GM23338 (cell line): Measurements from ENCODE around the gene TCERG1L. TPM values are rescaled to one million over a fixed set of nuclear protein-coding genes. Genes with fewer than 3 reads are reported as not detected.
"Not testable (repeated sequence)": the region's sequence is repeated elsewhere in the genome, so short reads cannot be mapped to it uniquely, and the experiment has no call there.

Source experiments
- ATAC-seq: fragments of 200-7000 bp; cut with Tn5 transposase; 3 replicates; pipeline ENCODE4 v1.9.1; 2020
- DNase-seq: peaks from one replicate; pipeline ENCODE4 v3.0.0-alpha.2; 2015; ENCODE audit warnings: low spot score
- H2AFZ ChIP-seq: fragments of 200-600 bp; sonication (generic); 2 replicates; pipeline ENCODE4 v1.8.0; 2016; ENCODE audit warnings: antibody characterized with exemption, mild to moderate bottlenecking, moderate library complexity
- H3F3A ChIP-seq: fragments of 200-600 bp; sonication (generic); replicated peaks from 2 replicates; pipeline ENCODE4 v1.8.0; 2017; ENCODE audit warnings: antibody characterized with exemption, mixed run types, low read depth
- H3K27ac ChIP-seq: fragments of 200-600 bp; sonication (generic); 2 replicates; pipeline ENCODE4 v1.6.1; 2016; ENCODE audit warnings: low read depth
- H3K27me3 ChIP-seq: fragments of 200-600 bp; sonication (generic); 2 replicates; pipeline ENCODE4 v1.8.0; 2016; ENCODE audit warnings: mild to moderate bottlenecking, mixed run types, moderate library complexity; ENCODE audit not compliant: insufficient read depth
- H3K36me3 ChIP-seq: fragments of 200-600 bp; sonication (generic); 2 replicates; pipeline ENCODE4 v1.8.0; 2016; ENCODE audit warnings: mild to moderate bottlenecking; ENCODE audit not compliant: insufficient read depth
- H3K4me1 ChIP-seq: fragments of 200-600 bp; sonication (generic); 2 replicates; pipeline ENCODE4 v1.8.0; 2016; ENCODE audit warnings: mild to moderate bottlenecking, moderate library complexity; ENCODE audit not compliant: insufficient read depth
- H3K4me2 ChIP-seq: fragments of 200-600 bp; sonication (generic); 2 replicates; pipeline ENCODE4 v1.7.1; 2017; ENCODE audit warnings: mixed run types
- H3K4me3 ChIP-seq: fragments of 200-600 bp; sonication (generic); 2 replicates; pipeline ENCODE4 v1.6.1; 2016; ENCODE audit warnings: mixed run types
- H3K79me2 ChIP-seq: fragments of 200-600 bp; sonication (generic); replicated peaks from 2 replicates; pipeline ENCODE4 v1.8.0; 2017; ENCODE audit warnings: mild to moderate bottlenecking; ENCODE audit not compliant: insufficient read depth
- H3K9me2 ChIP-seq: fragments of 200-600 bp; sonication (generic); 2 replicates; pipeline ENCODE4 v1.8.0; 2017; ENCODE audit not compliant: insufficient read depth
- H4K20me1 ChIP-seq: fragments of 200-600 bp; sonication (generic); replicated peaks from 2 replicates; pipeline ENCODE4 v1.8.0; 2017; ENCODE audit warnings: mild to moderate bottlenecking; ENCODE audit not compliant: insufficient read depth
- H3K27ac Mint-ChIP-seq: 2 replicates; pipeline ENCODE4 v1.8.0; 2020; ENCODE audit warnings: inconsistent platforms, mild to moderate bottlenecking, moderate library complexity, mixed read lengths
- H3K27me3 Mint-ChIP-seq: 3 replicates; pipeline ENCODE4 v1.8.0; 2022; ENCODE audit warnings: low read depth, mild to moderate bottlenecking, moderate library complexity, mixed read lengths, inconsistent platforms; ENCODE audit not compliant: insufficient read depth, poor library complexity
- H3K36me3 Mint-ChIP-seq: 3 replicates; pipeline ENCODE4 v1.8.0; 2021; ENCODE audit warnings: low read depth, mild to moderate bottlenecking, inconsistent platforms, moderate library complexity, mixed read lengths
- H3K4me1 Mint-ChIP-seq: 3 replicates; pipeline ENCODE4 v1.8.0; 2020; ENCODE audit warnings: mild to moderate bottlenecking, inconsistent platforms, mixed read lengths
- H3K4me3 Mint-ChIP-seq: 3 replicates; pipeline ENCODE4 v1.8.0; 2021; ENCODE audit warnings: moderate library complexity, mild to moderate bottlenecking, inconsistent platforms, mixed read lengths
- H3K9me3 Mint-ChIP-seq: 3 replicates; pipeline ENCODE4 v1.8.0; 2020; ENCODE audit warnings: moderate library complexity, mild to moderate bottlenecking, inconsistent platforms, mixed read lengths
- CREB1 ChIP-seq: fragments of 250-450 bp; sonication (Bioruptor Pico); IDR thresholded peaks from 2 replicates; pipeline ENCODE4 v1.5.0; 2020; ENCODE audit warnings: low read depth, mild to moderate bottlenecking, moderate library complexity
- CTCF ChIP-seq, 2 experiments: fragments of 200-600 bp in 1 of 2; sonication (generic) in 1 of 2; conservative IDR thresholded peaks; 2 replicates each; pipeline versions ENCODE4 v1.5.1 to v1.6.1; 2016 to 2017; ENCODE audit warnings: antibody characterized with exemption in 2 of 2, low read depth in 2 of 2, mild to moderate bottlenecking in 2 of 2, moderate library complexity in 1 of 2
- ETS1 ChIP-seq: IDR thresholded peaks from 2 replicates; pipeline ENCODE4 v1.6.1; 2016; ENCODE audit warnings: antibody characterized with exemption
- EZH2 ChIP-seq: fragments of 200-600 bp; sonication (generic); IDR thresholded peaks from one replicate; pipeline ENCODE4 v1.8.0; 2017; ENCODE audit warnings: antibody characterized with exemption, mild to moderate bottlenecking, low read depth; ENCODE audit not compliant: unreplicated experiment
- EZH2phosphoT487 ChIP-seq: fragments of 200-600 bp; sonication (generic); IDR thresholded peaks from one replicate; pipeline ENCODE4 v1.8.1; 2018; ENCODE audit warnings: antibody characterized with exemption; ENCODE audit not compliant: unreplicated experiment
- JUNB ChIP-seq: IDR thresholded peaks from one replicate; pipeline ENCODE4 v1.6.1; 2016; ENCODE audit warnings: antibody characterized with exemption; ENCODE audit not compliant: unreplicated experiment
- NANOG ChIP-seq: IDR thresholded peaks from 2 replicates; pipeline ENCODE4 v1.6.1; 2016; ENCODE audit warnings: antibody characterized with exemption, borderline replicate concordance
- POLR2AphosphoS5 ChIP-seq: IDR thresholded peaks from 2 replicates; pipeline ENCODE4 v1.6.1; 2016; ENCODE audit warnings: antibody characterized with exemption, low read depth
- STAT1 ChIP-seq: IDR thresholded peaks from one replicate; pipeline ENCODE4 v1.6.1; 2016; ENCODE audit warnings: antibody characterized with exemption; ENCODE audit not compliant: unreplicated experiment
- ZNF114 ChIP-seq: fragments of 250-450 bp; sonication (Bioruptor Pico); IDR thresholded peaks from 2 replicates; pipeline ENCODE4 v1.5.0; 2020; ENCODE audit warnings: mild to moderate bottlenecking, moderate library complexity
- ZNF331 ChIP-seq: fragments of 250-450 bp; sonication (Bioruptor Pico); IDR thresholded peaks from 2 replicates; pipeline ENCODE4 v1.5.0; 2020; ENCODE audit warnings: low read depth, mild to moderate bottlenecking, moderate library complexity
- ZNF462 ChIP-seq: fragments of 250-450 bp; sonication (Bioruptor Pico); IDR thresholded peaks from 2 replicates; pipeline ENCODE4 v1.5.0; 2020; ENCODE audit warnings: mild to moderate bottlenecking, moderate library complexity
- polyA plus RNA-seq: library from polyadenylated mRNA; unstranded; fragments of >200 nt; fragmentation: Nextera tagmentation; extraction: Ambion mirVana; gene quantifications from 2 replicates; pipeline ENCODE4 v1.2.1, GENCODE V29; 2016
- total RNA-seq: library from RNA; depleted of rRNA; stranded (reverse); fragments of >200 nt; shearing (Covaris generic); gene quantifications from 2 replicates; pipeline ENCODE4 v1.2.3, GENCODE V29; 2014

The TCERG1L gene
- total and polyA plus RNA-seq, 2 experiments from 2014 or later = 3.9 to 5.5 TPM

- no peaks in the 10 kb centered on the region; the same call in 2 of the 3 replicates for H3K4me1 Mint-ChIP-seq
- Histone ChIP-seq H3F3A (no peaks in the 10 kb centered on the region), H3K27ac (no peak overlapping the region), H3K4me1 (no peaks in the 10 kb centered on the region), H3K4me3 (no peak overlapping the region), H4K20me1 (no peaks in the 10 kb centered on the region), H3K4me2 (no peak overlapping the region), H3K9me2 (no peaks in the 10 kb centered on the region), H3K36me3 (0 out of 2 replicates have a peak, but pooled peaks cover 6% of the 10 kb centered on the region), H2AFZ (no peak overlapping the region), H3K79me2 (no peaks in the 10 kb centered on the region), H3K27me3 (no peaks in the 10 kb centered on the region)
- H3K4me3 Mint-ChIP-seq = no peak overlapping the region
- peaks cover 95% of the 10 kb centered on the region for H3K9me3 Mint-ChIP-seq
- no peak for DNase-seq
- H3K27me3 Mint-ChIP-seq = peaks cover 2% of the 10 kb centered on the region
- TF ChIP-seq NANOG (no peak), EZH2 (no peak), ETS1 (no peak), CREB1 (no peak), ZNF331 (CRISPR knock-in tag) (no peak), CTCF (conservative IDR thresholded peaks at IDR 0.05; ENCODE audit: low read depth in 2 of 2) (no peak), POLR2AphosphoS5 (no peak), EZH2phosphoT487 (no peak), STAT1 (no peak), JUNB (no peak), ZNF462 (CRISPR knock-in tag) (no peak), ZNF114 (CRISPR knock-in tag) (no peak)
- H3K27ac Mint-ChIP-seq = no peak overlapping the region
- ATAC-seq = no peak
- H3K36me3 Mint-ChIP-seq = peaks cover 43% of the 10 kb centered on the region
These were observed 157.1 kb downstream of the TCERG1L start for GRCh38 chr10:131154306-131155025.

- not testable (repeated sequence) for H3K27me3 ChIP-seq, H3K9me2 ChIP-seq, H3K27ac Mint-ChIP-seq, H3K4me3 ChIP-seq, H3K79me2 ChIP-seq, H3K27me3 Mint-ChIP-seq, H3K36me3 ChIP-seq, H2AFZ ChIP-seq, H3K4me2 ChIP-seq, H3F3A ChIP-seq, H3K4me3 Mint-ChIP-seq, H4K20me1 ChIP-seq, H3K27ac ChIP-seq, H3K4me1 ChIP-seq, ATAC-seq, H3K4me1 Mint-ChIP-seq, DNase-seq
- H3K9me3 Mint-ChIP-seq = peaks cover 89% of the 10 kb centered on the region
- H3K36me3 Mint-ChIP-seq = peaks cover 40% of the 10 kb centered on the region
These were observed 159.1 kb downstream of the TCERG1L start for GRCh38 chr10:131152456-131152855.
